ENCODE data around the gene CNTN4. TPM values are rescaled to one million over a fixed set of nuclear protein-coding genes. Genes with fewer than 3 reads are reported as not detected.

CNTN4 gene
- total RNA-seq, 1 experiment from 2014 or later = 1.6 TPM

- no CpG with 5 or more reads among the region's 5 CpGs for WGBS (ENCODE audit: extremely low coverage, insufficient read length, low lambda C conversion rate)
- H2AK5ac ChIP-seq (ENCODE audit: insufficient read length, low read length) = no peak overlapping the region
- no peaks in the 10 kb centered on the region; the same call in 1 of the 2 replicates for H3K27me3 Mint-ChIP-seq (ENCODE audit: low read depth)
- no peak overlapping the region for H4K5ac ChIP-seq (ENCODE audit: insufficient read length, low read depth, low read length)
- no peaks in the 10 kb centered on the region for H3K4me1 Mint-ChIP-seq
- no peaks in the 10 kb centered on the region for H3K79me2 ChIP-seq (ENCODE audit: insufficient read depth, low read length)
- H4K91ac ChIP-seq (ENCODE audit: insufficient read length, low read depth, low read length) = no peak overlapping the region
- no peak overlapping the region for H3K27ac ChIP-seq (ENCODE audit: insufficient read length, low read depth, low read length)
- no peak overlapping the region; a peak in 1 of 7 replicates for H3K27ac Mint-ChIP-seq
- H3K14ac ChIP-seq (ENCODE audit: insufficient read depth, low read length) = no peak overlapping the region
- H2BK5ac ChIP-seq (ENCODE audit: insufficient read length, low read length) = no peak overlapping the region
- peaks cover 2% of the 10 kb centered on the region; the same call in 1 of the 2 replicates for H3K4me1 ChIP-seq (ENCODE audit: insufficient read depth, low read length)
- DNase-seq = no peak
- H3K36me3 Mint-ChIP-seq (ENCODE audit: insufficient read depth in 1 of 3, low read depth in 3 of 3) = no peaks in the 10 kb centered on the region
- TF ChIP-seq CTCF (conservative IDR thresholded peaks at IDR 0.05) = no peak
- H4K8ac ChIP-seq (replicated peaks; ENCODE audit: insufficient read length, low read depth, low read length) = no peak overlapping the region
- no peaks in the 10 kb centered on the region for H3K23me2 ChIP-seq (ENCODE audit: insufficient read length, low read depth, low read length, poor library complexity, severe bottlenecking)
- H3K27me3 ChIP-seq (ENCODE audit: insufficient read depth, low read length) = no peaks in the 10 kb centered on the region
- H4K20me1 ChIP-seq (ENCODE audit: control insufficient read depth, insufficient read depth, insufficient read length) = no peaks in the 10 kb centered on the region
- H3K9me3 Mint-ChIP-seq = no peaks in the 10 kb centered on the region
- no peak overlapping the region for H3K56ac ChIP-seq (ENCODE audit: insufficient read length, low read depth, low read length)
- no peak overlapping the region for H3T11ph ChIP-seq (ENCODE audit: low read length)
- no peak overlapping the region for H2BK120ac ChIP-seq (ENCODE audit: low read depth, low read length, poor library complexity, severe bottlenecking)
- H3K9ac ChIP-seq (ENCODE audit: extremely low read depth, insufficient read length, low read length) = no peak overlapping the region
- H3K18ac ChIP-seq (ENCODE audit: insufficient read length, low read depth, low read length) = no peak overlapping the region
- H2BK15ac ChIP-seq (ENCODE audit: low read depth, low read length) = no peak overlapping the region
- no peaks in the 10 kb centered on the region for H3K9me3 ChIP-seq (ENCODE audit: control insufficient read depth, low read depth, low read length)
- no peak overlapping the region for H2BK12ac ChIP-seq (ENCODE audit: insufficient read length, low read depth, low read length)
- H3K4me2 ChIP-seq (ENCODE audit: insufficient read depth, insufficient read length, low read length) = no peak overlapping the region
- no peak overlapping the region for H2BK20ac ChIP-seq (ENCODE audit: low read depth, low read length, poor library complexity, severe bottlenecking)
- no peak overlapping the region for H3K4ac ChIP-seq (ENCODE audit: low read depth, low read length)
- no peaks in the 10 kb centered on the region for H3K79me1 ChIP-seq (ENCODE audit: insufficient read depth, low read depth, low read length, poor library complexity, severe bottlenecking)
- H2AFZ ChIP-seq (ENCODE audit: low read length) = no peak overlapping the region
- H3K23ac ChIP-seq (ENCODE audit: insufficient read length, low read depth, low read length) = no peak overlapping the region
- no peak overlapping the region for H3K4me3 Mint-ChIP-seq
Measured at GRCh38 chr3:3069723-3070122, 971.1 kb downstream of the CNTN4 start.

Measured in H9 (cell line).